Stimulated activated CD4-positive, alpha-beta T cell treated with anti-CD3 and anti-CD28 coated beads, Interleukin-1b, Interleukin-23, amount 100 ng/mL, for 48 hours (primary cell): ENCODE data around the gene AGPAT4.

Source experiments
- DNase-seq: peaks from one replicate; pipeline ENCODE4 v3.0.0-alpha.2; 2020

AGPAT4 gene

DNA sequence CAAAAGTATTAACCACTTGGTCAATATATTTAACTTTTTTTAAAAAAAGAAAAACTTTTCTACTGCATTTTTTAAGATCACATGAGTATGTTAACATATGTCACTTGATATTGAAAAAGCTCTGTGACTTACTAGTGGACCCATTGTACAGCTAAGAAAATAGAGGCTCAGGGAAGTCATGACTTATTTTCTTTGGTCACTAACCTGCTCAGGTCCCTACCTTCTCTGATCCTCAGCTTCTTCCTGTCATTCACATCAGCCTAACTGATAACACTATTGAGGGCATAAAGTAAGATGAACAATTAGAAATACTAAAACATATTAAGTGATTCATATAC lies 19.8 kb downstream of the AGPAT4 start:
- DNase-seq, result no peak

- DNase-seq, result no peak
Measured at GRCh38 chr6:161251345-161251744, 22.5 kb downstream of the AGPAT4 start.

GRCh38 chr6:161249327-161249726 lies 24.5 kb downstream of the AGPAT4 start:
- no peak for DNase-seq

GRCh38 chr6:161246725-161247124 lies 27.1 kb downstream of the AGPAT4 start:
- no peak for DNase-seq

DNA sequence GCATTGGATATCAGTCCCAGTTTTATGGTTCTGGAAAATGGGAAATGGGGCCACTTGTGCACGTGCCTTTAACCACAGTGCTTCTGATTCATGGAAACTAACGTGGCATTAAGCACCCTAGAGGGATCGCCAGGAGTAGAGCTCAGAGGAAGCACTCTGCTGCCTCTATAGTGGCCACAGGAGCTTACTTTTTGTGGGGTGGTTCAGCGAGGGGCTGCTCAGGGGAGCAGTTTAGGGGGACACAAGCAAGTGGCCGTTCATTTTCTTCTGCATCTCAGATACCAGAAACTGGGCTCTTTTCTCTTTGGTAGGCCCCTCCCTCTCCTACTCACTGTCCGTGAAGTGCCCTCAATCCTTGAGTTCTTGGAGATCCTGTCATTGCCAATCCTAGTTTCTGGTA lies 28.5 kb downstream of the AGPAT4 start:
- no peak for DNase-seq

- DNase-seq, result no peak
Measured at GRCh38 chr6:161244725-161245124, 29.1 kb downstream of the AGPAT4 start.

DNA sequence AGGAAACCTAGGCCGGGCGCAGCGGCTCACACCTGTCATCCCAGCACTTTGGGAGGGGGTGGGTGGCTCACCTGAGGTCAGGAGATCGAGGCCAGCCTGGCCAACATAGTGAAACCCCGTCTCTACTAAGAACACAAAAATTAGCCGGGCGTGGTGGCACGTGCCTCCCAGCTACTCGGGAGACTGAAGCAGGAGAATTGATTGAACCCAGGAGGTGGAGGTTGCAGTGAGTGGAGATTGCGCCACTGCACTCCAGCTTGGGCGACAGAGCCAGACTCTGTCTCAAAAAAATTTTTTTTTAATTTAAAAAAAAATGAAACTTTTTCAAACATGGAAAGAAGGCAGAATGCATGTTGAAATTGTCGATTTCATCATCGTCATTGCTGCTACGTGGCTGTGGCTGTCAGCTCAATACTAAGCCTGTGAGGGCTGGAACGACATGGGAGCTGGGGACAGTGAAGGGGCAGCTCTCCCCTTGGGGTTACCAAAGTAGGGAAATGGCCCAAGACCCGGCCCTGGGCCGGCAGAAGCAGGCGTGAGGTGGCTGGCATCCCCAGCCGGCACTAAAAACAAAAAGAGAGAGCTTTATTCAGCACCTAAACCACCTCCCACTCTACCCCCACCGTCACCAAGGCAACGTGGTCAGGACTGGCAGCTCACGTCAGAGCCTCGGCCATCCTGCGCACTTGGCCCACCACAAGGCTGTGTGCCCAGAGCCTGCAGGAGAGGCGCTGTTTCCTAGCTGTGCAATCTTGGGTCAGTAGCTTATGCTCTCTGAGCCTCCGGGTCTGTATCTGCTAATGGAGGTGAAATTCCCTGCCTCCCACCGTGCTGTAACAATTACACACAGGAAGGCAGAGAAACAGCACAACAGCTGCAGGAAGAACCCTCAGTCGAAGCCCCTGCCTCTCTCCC lies 30.8 kb downstream of the AGPAT4 start:
- DNase-seq, result peak; percentile 5

- no peak for DNase-seq
Measured at GRCh38 chr6:161242113-161242512, 31.7 kb downstream of the AGPAT4 start.

DNA sequence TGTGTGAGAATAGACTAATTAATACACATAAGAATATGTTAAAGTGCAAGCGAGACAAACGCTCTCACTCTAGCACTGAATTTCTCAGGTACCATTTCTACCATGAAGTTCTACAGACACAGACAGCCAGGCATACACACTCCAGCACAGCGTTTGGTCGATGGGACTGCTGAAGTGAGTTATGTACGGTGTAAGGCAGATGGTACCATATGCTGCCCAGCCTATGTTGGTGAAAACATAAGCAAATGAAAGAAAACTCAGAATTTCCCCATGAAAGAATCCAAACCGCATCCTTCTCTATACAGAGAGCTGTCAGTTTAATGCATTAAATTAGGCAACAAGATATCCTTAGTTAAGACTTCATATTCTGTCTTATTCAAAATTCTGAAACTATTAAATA lies 34.9 kb downstream of the AGPAT4 start:
- DNase-seq, result no peak

DNA sequence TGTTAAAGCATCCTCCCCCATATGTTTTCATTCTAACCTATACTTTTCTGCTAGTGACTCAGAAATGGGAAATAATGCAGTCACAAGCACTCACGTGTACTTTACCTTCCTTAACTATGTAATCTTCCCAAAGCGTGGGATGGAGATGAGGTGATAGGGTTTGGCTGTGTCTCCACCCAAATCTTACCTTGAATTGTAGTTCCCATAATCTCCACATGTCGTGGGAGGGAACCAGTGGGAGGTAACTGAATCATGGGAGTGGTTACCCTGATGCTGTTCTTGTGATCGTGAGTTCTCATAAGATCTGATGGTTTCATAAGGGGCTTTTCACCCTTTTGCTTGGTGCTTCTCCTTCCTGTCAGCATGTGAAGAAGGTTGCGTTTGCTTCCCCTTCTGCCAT lies 35.4 kb downstream of the AGPAT4 start:
- peak; percentile 3 for DNase-seq

DNA sequence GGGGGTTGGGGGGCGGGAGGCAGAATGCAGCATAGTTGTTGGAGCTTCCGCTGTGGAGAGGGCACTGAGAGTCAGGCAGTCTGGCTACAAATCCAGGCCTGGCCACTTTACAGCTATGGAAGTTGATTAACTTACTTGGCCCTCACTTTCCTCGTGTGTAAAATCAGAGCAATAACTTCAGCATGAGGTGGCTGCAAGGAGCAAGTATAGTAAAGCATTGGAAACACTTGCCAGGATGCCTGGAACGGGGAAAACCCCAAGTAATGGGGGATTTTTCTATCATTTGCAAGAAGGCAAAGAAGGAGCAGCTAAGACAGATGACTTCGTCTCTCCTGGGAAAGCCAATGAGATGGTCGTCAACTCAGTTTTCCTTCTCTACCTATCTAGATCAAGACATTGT lies 35.8 kb downstream of the AGPAT4 start:
- no peak for DNase-seq

DNA sequence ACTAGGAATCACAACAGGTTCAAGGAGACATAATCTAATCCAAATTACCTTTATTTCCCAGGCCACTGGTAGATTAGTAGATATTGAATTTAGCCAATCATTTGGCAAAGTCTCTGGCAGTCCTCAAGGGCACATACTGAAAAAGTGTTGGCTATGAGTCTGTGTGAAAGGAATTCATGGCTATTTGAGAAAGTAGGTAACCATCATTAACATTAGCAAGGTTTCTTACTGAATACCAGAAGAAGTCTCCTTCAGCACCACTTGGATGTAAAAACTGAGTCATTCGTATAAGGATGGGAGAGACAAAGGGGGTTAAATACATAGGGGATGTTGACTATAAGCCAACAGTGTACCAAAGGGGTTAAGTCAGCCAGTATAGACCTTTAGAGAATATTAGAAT lies 36.7 kb downstream of the AGPAT4 start:
- DNase-seq, result no peak

GRCh38 chr6:161235776-161236633 lies 37.9 kb downstream of the AGPAT4 start:
- DNase-seq, result no peak

GRCh38 chr6:161233986-161234661 lies 39.7 kb downstream of the AGPAT4 start:
- no peak for DNase-seq

DNA sequence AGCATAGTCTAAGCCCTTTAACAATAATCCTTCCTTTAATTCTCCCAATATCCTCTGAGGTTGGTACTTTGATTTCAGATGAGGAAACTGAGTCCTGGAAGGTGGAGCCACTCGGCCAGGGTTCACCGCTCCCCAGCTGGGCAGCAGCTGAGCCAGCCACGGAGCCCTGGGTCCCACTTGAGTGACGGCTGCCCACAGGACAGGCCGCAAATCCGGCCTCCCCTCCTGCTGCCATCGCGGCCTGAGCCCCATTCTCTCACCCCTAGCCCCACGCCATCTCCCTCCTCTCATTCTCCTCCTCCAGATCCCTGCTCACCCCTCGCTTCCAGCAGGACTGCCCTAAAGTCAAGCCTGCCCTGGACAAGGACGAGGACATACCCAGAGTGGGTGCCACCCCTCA lies 41.4 kb downstream of the AGPAT4 start:
- no peak for DNase-seq

DNA sequence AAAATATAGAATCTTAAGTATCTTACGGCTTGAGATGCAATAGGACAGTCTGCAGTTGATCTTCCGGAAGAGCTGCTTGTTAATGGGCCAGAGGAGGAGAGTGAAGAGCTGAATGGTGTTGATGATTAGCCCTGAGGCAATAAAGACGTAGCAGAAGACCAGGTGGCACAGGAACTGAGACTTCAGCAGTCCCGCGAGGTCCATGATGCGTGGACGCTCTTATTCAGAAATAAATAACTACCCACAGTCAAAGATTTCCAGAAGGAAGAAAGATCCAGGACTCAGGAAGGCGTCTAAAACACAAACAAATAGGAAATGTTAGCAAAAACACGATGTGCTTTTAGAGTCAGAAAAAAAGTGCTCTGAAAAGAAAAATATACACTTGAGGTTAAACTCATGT lies 41.9 kb downstream of the AGPAT4 start:
- DNase-seq, result no peak

DNA sequence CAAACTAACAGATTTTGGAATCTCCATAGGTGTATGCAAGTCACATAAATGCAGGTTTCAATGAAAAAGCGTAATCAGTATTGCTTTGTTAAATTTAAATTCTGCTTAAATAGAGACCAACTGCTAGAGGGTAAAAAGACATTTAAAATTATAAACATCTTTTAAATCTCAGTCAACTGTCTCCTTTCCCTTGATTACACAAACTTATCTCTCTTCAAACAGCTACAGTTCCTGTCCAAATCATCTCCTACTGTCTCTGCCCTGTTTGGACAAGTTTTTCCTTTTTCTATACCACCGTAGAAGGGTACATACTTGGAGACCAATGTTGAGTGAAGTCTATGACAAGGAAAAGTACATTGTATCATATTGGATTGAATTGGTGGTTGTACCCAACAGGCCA lies 43.5 kb downstream of the AGPAT4 start:
- no peak for DNase-seq

DNA sequence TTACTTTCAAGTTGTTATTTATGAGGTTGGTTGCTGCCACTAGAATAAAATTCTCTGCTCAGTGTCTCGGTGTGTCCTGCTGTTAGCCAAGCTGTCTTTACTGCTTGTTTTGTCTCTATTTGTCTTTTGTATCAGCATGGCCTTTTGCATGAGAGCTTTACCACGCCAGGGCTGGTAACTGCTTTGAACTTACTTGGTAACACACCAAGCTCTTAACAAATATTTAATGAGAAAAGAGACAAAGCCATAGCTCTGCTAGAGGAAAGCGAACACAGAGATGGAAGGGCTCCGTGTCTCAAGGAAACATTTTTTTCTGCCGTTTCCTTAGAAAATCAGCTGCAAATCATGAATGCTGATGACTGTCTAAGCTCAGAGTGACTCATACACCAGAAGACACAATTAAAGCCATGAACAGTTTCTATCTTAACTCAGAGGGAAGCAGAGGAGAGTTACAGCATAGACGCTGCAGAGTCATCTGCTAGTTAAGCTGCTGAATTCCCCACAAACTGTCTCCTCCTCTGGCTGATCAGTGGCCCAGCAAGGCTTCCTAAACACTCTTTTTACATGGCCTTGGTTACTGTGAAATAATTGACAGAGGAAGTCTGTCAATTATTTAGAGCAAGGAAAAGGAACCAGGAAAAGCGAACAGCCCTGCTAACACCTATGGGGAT lies 44.8 kb downstream of the AGPAT4 start:
- DNase-seq, result no peak

GRCh38 chr6:161228096-161228495 lies 45.8 kb downstream of the AGPAT4 start:
- no peak for DNase-seq

- no peak for DNase-seq
Measured at GRCh38 chr6:161227004-161227960, 46.6 kb downstream of the AGPAT4 start.
